GM23338 (cell line): ENCODE data around the gene OSBPL10. TPM values are rescaled to one million over a fixed set of nuclear protein-coding genes. Genes with fewer than 3 reads are reported as not detected.

ENCODE experiments used
- ATAC-seq: fragments of 200-7000 bp; cut with Tn5 transposase; 3 replicates; pipeline ENCODE4 v1.9.1; 2020
- DNase-seq: peaks from one replicate; pipeline ENCODE4 v3.0.0-alpha.2; 2015; ENCODE audit warnings: low spot score
- H2AFZ ChIP-seq: fragments of 200-600 bp; sonication (generic); 2 replicates; pipeline ENCODE4 v1.8.0; 2016; ENCODE audit warnings: antibody characterized with exemption, mild to moderate bottlenecking, moderate library complexity
- H3F3A ChIP-seq: fragments of 200-600 bp; sonication (generic); replicated peaks from 2 replicates; pipeline ENCODE4 v1.8.0; 2017; ENCODE audit warnings: antibody characterized with exemption, mixed run types, low read depth
- H3K27ac ChIP-seq: fragments of 200-600 bp; sonication (generic); 2 replicates; pipeline ENCODE4 v1.6.1; 2016; ENCODE audit warnings: low read depth
- H3K27me3 ChIP-seq: fragments of 200-600 bp; sonication (generic); 2 replicates; pipeline ENCODE4 v1.8.0; 2016; ENCODE audit warnings: mild to moderate bottlenecking, mixed run types, moderate library complexity; ENCODE audit not compliant: insufficient read depth
- H3K36me3 ChIP-seq: fragments of 200-600 bp; sonication (generic); 2 replicates; pipeline ENCODE4 v1.8.0; 2016; ENCODE audit warnings: mild to moderate bottlenecking; ENCODE audit not compliant: insufficient read depth
- H3K4me1 ChIP-seq: fragments of 200-600 bp; sonication (generic); 2 replicates; pipeline ENCODE4 v1.8.0; 2016; ENCODE audit warnings: mild to moderate bottlenecking, moderate library complexity; ENCODE audit not compliant: insufficient read depth
- H3K4me2 ChIP-seq: fragments of 200-600 bp; sonication (generic); 2 replicates; pipeline ENCODE4 v1.7.1; 2017; ENCODE audit warnings: mixed run types
- H3K4me3 ChIP-seq: fragments of 200-600 bp; sonication (generic); 2 replicates; pipeline ENCODE4 v1.6.1; 2016; ENCODE audit warnings: mixed run types
- H3K79me2 ChIP-seq: fragments of 200-600 bp; sonication (generic); replicated peaks from 2 replicates; pipeline ENCODE4 v1.8.0; 2017; ENCODE audit warnings: mild to moderate bottlenecking; ENCODE audit not compliant: insufficient read depth
- H3K9me2 ChIP-seq: fragments of 200-600 bp; sonication (generic); 2 replicates; pipeline ENCODE4 v1.8.0; 2017; ENCODE audit not compliant: insufficient read depth
- H4K20me1 ChIP-seq: fragments of 200-600 bp; sonication (generic); replicated peaks from 2 replicates; pipeline ENCODE4 v1.8.0; 2017; ENCODE audit warnings: mild to moderate bottlenecking; ENCODE audit not compliant: insufficient read depth
- H3K27ac Mint-ChIP-seq: 2 replicates; pipeline ENCODE4 v1.8.0; 2020; ENCODE audit warnings: inconsistent platforms, mild to moderate bottlenecking, moderate library complexity, mixed read lengths
- H3K27me3 Mint-ChIP-seq: 3 replicates; pipeline ENCODE4 v1.8.0; 2022; ENCODE audit warnings: low read depth, mild to moderate bottlenecking, moderate library complexity, mixed read lengths, inconsistent platforms; ENCODE audit not compliant: insufficient read depth, poor library complexity
- H3K36me3 Mint-ChIP-seq: 3 replicates; pipeline ENCODE4 v1.8.0; 2021; ENCODE audit warnings: low read depth, mild to moderate bottlenecking, inconsistent platforms, moderate library complexity, mixed read lengths
- H3K4me1 Mint-ChIP-seq: 3 replicates; pipeline ENCODE4 v1.8.0; 2020; ENCODE audit warnings: mild to moderate bottlenecking, inconsistent platforms, mixed read lengths
- H3K4me3 Mint-ChIP-seq: 3 replicates; pipeline ENCODE4 v1.8.0; 2021; ENCODE audit warnings: moderate library complexity, mild to moderate bottlenecking, inconsistent platforms, mixed read lengths
- H3K9me3 Mint-ChIP-seq: 3 replicates; pipeline ENCODE4 v1.8.0; 2020; ENCODE audit warnings: moderate library complexity, mild to moderate bottlenecking, inconsistent platforms, mixed read lengths
- CREB1 ChIP-seq: fragments of 250-450 bp; sonication (Bioruptor Pico); IDR thresholded peaks from 2 replicates; pipeline ENCODE4 v1.5.0; 2020; ENCODE audit warnings: low read depth, mild to moderate bottlenecking, moderate library complexity
- ETS1 ChIP-seq: IDR thresholded peaks from 2 replicates; pipeline ENCODE4 v1.6.1; 2016; ENCODE audit warnings: antibody characterized with exemption
- EZH2 ChIP-seq: fragments of 200-600 bp; sonication (generic); IDR thresholded peaks from one replicate; pipeline ENCODE4 v1.8.0; 2017; ENCODE audit warnings: antibody characterized with exemption, mild to moderate bottlenecking, low read depth; ENCODE audit not compliant: unreplicated experiment
- EZH2phosphoT487 ChIP-seq: fragments of 200-600 bp; sonication (generic); IDR thresholded peaks from one replicate; pipeline ENCODE4 v1.8.1; 2018; ENCODE audit warnings: antibody characterized with exemption; ENCODE audit not compliant: unreplicated experiment
- JUNB ChIP-seq: IDR thresholded peaks from one replicate; pipeline ENCODE4 v1.6.1; 2016; ENCODE audit warnings: antibody characterized with exemption; ENCODE audit not compliant: unreplicated experiment
- NANOG ChIP-seq: IDR thresholded peaks from 2 replicates; pipeline ENCODE4 v1.6.1; 2016; ENCODE audit warnings: antibody characterized with exemption, borderline replicate concordance
- POLR2AphosphoS5 ChIP-seq: IDR thresholded peaks from 2 replicates; pipeline ENCODE4 v1.6.1; 2016; ENCODE audit warnings: antibody characterized with exemption, low read depth
- STAT1 ChIP-seq: IDR thresholded peaks from one replicate; pipeline ENCODE4 v1.6.1; 2016; ENCODE audit warnings: antibody characterized with exemption; ENCODE audit not compliant: unreplicated experiment
- ZNF114 ChIP-seq: fragments of 250-450 bp; sonication (Bioruptor Pico); IDR thresholded peaks from 2 replicates; pipeline ENCODE4 v1.5.0; 2020; ENCODE audit warnings: mild to moderate bottlenecking, moderate library complexity
- ZNF331 ChIP-seq: fragments of 250-450 bp; sonication (Bioruptor Pico); IDR thresholded peaks from 2 replicates; pipeline ENCODE4 v1.5.0; 2020; ENCODE audit warnings: low read depth, mild to moderate bottlenecking, moderate library complexity
- polyA plus RNA-seq: library from polyadenylated mRNA; unstranded; fragments of >200 nt; fragmentation: Nextera tagmentation; extraction: Ambion mirVana; gene quantifications from 2 replicates; pipeline ENCODE4 v1.2.1, GENCODE V29; 2016
- total RNA-seq: library from RNA; depleted of rRNA; stranded (reverse); fragments of >200 nt; shearing (Covaris generic); gene quantifications from 2 replicates; pipeline ENCODE4 v1.2.3, GENCODE V29; 2014
- TF ChIP-seq, protein P1 (sequence below): IDR thresholded peaks from one replicate; pipeline ENCODE4 v1.6.1; 2018; ENCODE audit warnings: antibody characterized with exemption; ENCODE audit not compliant: unreplicated experiment
- TF ChIP-seq, protein P2 (sequence below): fragments of 250-450 bp; sonication (Bioruptor Pico); IDR thresholded peaks from 2 replicates; pipeline ENCODE4 v1.5.0; 2020; ENCODE audit warnings: mild to moderate bottlenecking, moderate library complexity
- TF ChIP-seq, protein P3 (sequence below), 2 experiments: fragments of 200-600 bp in 1 of 2; sonication (generic) in 1 of 2; conservative IDR thresholded peaks; 2 replicates each; pipeline versions ENCODE4 v1.5.1 to v1.6.1; 2016 to 2017; ENCODE audit warnings: antibody characterized with exemption in 2 of 2, low read depth in 2 of 2, mild to moderate bottlenecking in 2 of 2, moderate library complexity in 1 of 2

The OSBPL10 gene
- total and polyA plus RNA-seq, 2 experiments from 2014 or later, result 23.8 to 149 TPM

GRCh38 chr3:31680072-31680870 lies 300.8 kb downstream of the OSBPL10 start:
- TF ChIP-seq EZH2phosphoT487, result no peak
- TF ChIP-seq, protein P1, sequence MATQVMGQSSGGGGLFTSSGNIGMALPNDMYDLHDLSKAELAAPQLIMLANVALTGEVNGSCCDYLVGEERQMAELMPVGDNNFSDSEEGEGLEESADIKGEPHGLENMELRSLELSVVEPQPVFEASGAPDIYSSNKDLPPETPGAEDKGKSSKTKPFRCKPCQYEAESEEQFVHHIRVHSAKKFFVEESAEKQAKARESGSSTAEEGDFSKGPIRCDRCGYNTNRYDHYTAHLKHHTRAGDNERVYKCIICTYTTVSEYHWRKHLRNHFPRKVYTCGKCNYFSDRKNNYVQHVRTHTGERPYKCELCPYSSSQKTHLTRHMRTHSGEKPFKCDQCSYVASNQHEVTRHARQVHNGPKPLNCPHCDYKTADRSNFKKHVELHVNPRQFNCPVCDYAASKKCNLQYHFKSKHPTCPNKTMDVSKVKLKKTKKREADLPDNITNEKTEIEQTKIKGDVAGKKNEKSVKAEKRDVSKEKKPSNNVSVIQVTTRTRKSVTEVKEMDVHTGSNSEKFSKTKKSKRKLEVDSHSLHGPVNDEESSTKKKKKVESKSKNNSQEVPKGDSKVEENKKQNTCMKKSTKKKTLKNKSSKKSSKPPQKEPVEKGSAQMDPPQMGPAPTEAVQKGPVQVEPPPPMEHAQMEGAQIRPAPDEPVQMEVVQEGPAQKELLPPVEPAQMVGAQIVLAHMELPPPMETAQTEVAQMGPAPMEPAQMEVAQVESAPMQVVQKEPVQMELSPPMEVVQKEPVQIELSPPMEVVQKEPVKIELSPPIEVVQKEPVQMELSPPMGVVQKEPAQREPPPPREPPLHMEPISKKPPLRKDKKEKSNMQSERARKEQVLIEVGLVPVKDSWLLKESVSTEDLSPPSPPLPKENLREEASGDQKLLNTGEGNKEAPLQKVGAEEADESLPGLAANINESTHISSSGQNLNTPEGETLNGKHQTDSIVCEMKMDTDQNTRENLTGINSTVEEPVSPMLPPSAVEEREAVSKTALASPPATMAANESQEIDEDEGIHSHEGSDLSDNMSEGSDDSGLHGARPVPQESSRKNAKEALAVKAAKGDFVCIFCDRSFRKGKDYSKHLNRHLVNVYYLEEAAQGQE, result no peak
- no peak for TF ChIP-seq CREB1 (CRISPR knock-in tag)
- TF ChIP-seq, protein P2, sequence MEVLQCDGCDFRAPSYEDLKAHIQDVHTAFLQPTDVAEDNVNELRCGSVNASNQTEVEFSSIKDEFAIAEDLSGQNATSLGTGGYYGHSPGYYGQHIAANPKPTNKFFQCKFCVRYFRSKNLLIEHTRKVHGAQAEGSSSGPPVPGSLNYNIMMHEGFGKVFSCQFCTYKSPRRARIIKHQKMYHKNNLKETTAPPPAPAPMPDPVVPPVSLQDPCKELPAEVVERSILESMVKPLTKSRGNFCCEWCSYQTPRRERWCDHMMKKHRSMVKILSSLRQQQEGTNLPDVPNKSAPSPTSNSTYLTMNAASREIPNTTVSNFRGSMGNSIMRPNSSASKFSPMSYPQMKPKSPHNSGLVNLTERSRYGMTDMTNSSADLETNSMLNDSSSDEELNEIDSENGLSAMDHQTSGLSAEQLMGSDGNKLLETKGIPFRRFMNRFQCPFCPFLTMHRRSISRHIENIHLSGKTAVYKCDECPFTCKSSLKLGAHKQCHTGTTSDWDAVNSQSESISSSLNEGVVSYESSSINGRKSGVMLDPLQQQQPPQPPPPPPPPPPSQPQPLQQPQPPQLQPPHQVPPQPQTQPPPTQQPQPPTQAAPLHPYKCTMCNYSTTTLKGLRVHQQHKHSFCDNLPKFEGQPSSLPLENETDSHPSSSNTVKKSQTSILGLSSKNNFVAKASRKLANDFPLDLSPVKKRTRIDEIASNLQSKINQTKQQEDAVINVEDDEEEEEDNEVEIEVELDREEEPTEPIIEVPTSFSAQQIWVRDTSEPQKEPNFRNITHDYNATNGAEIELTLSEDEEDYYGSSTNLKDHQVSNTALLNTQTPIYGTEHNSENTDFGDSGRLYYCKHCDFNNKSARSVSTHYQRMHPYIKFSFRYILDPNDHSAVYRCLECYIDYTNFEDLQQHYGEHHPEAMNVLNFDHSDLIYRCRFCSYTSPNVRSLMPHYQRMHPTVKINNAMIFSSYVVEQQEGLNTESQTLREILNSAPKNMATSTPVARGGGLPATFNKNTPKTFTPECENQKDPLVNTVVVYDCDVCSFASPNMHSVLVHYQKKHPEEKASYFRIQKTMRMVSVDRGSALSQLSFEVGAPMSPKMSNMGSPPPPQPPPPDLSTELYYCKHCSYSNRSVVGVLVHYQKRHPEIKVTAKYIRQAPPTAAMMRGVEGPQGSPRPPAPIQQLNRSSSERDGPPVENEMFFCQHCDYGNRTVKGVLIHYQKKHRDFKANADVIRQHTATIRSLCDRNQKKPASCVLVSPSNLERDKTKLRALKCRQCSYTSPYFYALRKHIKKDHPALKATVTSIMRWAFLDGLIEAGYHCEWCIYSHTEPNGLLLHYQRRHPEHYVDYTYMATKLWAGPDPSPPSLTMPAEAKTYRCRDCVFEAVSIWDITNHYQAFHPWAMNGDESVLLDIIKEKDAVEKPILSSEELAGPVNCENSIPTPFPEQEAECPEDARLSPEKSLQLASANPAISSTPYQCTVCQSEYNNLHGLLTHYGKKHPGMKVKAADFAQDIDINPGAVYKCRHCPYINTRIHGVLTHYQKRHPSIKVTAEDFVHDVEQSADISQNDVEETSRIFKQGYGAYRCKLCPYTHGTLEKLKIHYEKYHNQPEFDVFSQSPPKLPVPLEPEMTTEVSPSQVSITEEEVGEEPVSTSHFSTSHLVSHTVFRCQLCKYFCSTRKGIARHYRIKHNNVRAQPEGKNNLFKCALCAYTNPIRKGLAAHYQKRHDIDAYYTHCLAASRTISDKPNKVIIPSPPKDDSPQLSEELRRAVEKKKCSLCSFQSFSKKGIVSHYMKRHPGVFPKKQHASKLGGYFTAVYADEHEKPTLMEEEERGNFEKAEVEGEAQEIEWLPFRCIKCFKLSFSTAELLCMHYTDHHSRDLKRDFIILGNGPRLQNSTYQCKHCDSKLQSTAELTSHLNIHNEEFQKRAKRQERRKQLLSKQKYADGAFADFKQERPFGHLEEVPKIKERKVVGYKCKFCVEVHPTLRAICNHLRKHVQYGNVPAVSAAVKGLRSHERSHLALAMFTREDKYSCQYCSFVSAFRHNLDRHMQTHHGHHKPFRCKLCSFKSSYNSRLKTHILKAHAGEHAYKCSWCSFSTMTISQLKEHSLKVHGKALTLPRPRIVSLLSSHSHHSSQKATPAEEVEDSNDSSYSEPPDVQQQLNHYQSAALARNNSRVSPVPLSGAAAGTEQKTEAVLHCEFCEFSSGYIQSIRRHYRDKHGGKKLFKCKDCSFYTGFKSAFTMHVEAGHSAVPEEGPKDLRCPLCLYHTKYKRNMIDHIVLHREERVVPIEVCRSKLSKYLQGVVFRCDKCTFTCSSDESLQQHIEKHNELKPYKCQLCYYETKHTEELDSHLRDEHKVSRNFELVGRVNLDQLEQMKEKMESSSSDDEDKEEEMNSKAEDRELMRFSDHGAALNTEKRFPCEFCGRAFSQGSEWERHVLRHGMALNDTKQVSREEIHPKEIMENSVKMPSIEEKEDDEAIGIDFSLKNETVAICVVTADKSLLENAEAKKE (CRISPR knock-in tag), result no peak
- TF ChIP-seq NANOG, result no peak
- no peak for TF ChIP-seq JUNB
- TF ChIP-seq POLR2AphosphoS5, result no peak
- TF ChIP-seq ZNF114 (CRISPR knock-in tag), result no peak
- no peak for TF ChIP-seq ETS1
- no peak for TF ChIP-seq ZNF331
- TF ChIP-seq STAT1, result no peak
- TF ChIP-seq EZH2, result no peak
- TF ChIP-seq, protein P3, sequence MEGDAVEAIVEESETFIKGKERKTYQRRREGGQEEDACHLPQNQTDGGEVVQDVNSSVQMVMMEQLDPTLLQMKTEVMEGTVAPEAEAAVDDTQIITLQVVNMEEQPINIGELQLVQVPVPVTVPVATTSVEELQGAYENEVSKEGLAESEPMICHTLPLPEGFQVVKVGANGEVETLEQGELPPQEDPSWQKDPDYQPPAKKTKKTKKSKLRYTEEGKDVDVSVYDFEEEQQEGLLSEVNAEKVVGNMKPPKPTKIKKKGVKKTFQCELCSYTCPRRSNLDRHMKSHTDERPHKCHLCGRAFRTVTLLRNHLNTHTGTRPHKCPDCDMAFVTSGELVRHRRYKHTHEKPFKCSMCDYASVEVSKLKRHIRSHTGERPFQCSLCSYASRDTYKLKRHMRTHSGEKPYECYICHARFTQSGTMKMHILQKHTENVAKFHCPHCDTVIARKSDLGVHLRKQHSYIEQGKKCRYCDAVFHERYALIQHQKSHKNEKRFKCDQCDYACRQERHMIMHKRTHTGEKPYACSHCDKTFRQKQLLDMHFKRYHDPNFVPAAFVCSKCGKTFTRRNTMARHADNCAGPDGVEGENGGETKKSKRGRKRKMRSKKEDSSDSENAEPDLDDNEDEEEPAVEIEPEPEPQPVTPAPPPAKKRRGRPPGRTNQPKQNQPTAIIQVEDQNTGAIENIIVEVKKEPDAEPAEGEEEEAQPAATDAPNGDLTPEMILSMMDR (conservative IDR thresholded peaks at IDR 0.05; ENCODE audit: low read depth in 2 of 2), result no peak
- Histone ChIP-seq H3K36me3 (0 out of 2 replicates have a peak, but pooled peaks cover 7% of the 10 kb centered on the region), H3K4me1 (no peaks in the 10 kb centered on the region), H3K4me2 (no peak overlapping the region), H4K20me1 (peaks cover 8% of the 10 kb centered on the region), H3K27me3 (no peaks in the 10 kb centered on the region), H3K27ac (no peak overlapping the region), H3K4me3 (no peak overlapping the region), H3F3A (no peaks in the 10 kb centered on the region), H3K79me2 (0 out of 2 replicates have a peak, but pooled peaks cover 2% of the 10 kb centered on the region), H3K9me2 (peaks cover 11% of the 10 kb centered on the region; the same call in 1 of the 2 replicates), H2AFZ (no peak overlapping the region)
- ATAC-seq (peak; percentile 71), DNase-seq (peak; percentile 33)
- 0 out of 2 replicates have a peak overlapping the region, but pooled peaks have one; percentile 5 for H3K27ac Mint-ChIP-seq
- H3K9me3 Mint-ChIP-seq, result no peaks in the 10 kb centered on the region
- H3K4me1 Mint-ChIP-seq, result peaks cover 25% of the 10 kb centered on the region
- peaks cover 3% of the 10 kb centered on the region for H3K27me3 Mint-ChIP-seq
- no peak overlapping the region for H3K4me3 Mint-ChIP-seq
- peaks cover 43% of the 10 kb centered on the region for H3K36me3 Mint-ChIP-seq
